ENCODE results near the gene TAPT1. TPM values are rescaled to one million over a fixed set of nuclear protein-coding genes. Genes with fewer than 3 reads are reported as not detected.

TAPT1 gene
- total and polyA plus RNA-seq, 10 donors = 10.7 to 53.7 (median 42.4) TPM

DNA sequence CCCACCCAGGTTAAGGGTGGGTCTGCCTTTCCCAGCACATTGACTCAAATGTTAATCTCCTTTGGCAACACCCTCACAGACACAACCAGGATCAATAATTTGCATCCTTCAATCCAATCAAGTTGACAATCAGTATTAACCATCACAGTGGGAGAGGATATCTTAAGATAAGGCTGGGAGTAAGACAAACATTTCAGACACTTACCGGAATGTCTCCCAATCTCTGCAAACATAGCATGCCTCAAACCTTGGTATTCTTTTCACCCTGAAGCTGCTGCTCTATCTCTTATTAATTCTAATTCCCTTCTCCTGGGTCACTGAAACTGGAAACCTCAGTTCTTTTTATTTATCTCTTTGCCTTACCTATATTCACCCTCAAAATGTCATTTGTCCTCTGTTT lies 19.0 kb upstream of the TAPT1 start:
- H3K36me3 ChIP-seq = peaks cover 0 to 61% (median 0%) of the 10 kb centered on the region in 6 donors
- H3K4me3 ChIP-seq = no peak overlapping the region
- WGBS, 5 donors = 96 to 100% (median 98%) methylated on average over 1 of the region's 1 CpG
- no peak overlapping the region for H3K27ac ChIP-seq
- H3K4me1 ChIP-seq = peaks cover 0 to 3% (median 0%) of the 10 kb centered on the region in 6 donors
- intact Hi-C loops (cut with DNase I; ENCODE audit: low total_unique reads) = no loop called here
- no peak for TF ChIP-seq CTCF (IDR thresholded peaks at IDR 0.05 in 8 of 11, conservative IDR thresholded peaks at IDR 0.05 in 3 of 11)
- H3K9me3 ChIP-seq = no peaks in the 10 kb centered on the region
- H3K27me3 ChIP-seq (replicated peaks in 1 of 7) = no peaks in the 10 kb centered on the region
- no peak for DNase-seq

DNA sequence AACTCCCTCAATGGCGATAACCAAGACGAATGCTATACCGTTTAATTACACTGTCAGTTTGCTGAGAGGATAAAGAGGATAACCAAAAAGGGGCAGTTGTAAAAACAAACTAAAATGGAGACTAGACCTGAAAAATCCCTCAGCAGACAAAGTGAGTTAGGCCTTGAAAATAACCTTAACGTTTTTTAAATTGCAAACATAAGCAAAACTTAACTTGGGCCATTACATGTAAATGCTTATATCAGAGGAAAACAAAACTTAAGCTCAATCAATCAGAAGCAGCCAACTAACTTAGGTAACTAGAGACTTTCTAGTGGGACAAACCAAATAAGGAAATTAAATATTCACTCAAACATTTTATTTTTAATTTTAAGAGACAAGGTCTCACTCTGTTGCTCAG lies 17.0 kb upstream of the TAPT1 start:
- TF ChIP-seq CTCF (IDR thresholded peaks at IDR 0.05 in 8 of 11, conservative IDR thresholded peaks at IDR 0.05 in 3 of 11) = no peak
- no peak for TF ChIP-seq POLR2A (IDR thresholded peaks at IDR 0.05)
- no peak for TF ChIP-seq POLR2AphosphoS5 (IDR thresholded peaks at IDR 0.05)
- 85 to 92% (median 87%) methylated on average over 4 of the region's 4 CpGs for WGBS, 5 donors
- no peaks in the 10 kb centered on the region for H3K27me3 ChIP-seq (replicated peaks in 1 of 7)

GRCh38 chr4:16240300-16240699 lies 14.0 kb upstream of the TAPT1 start:
- Histone ChIP-seq H3K27me3 (replicated peaks in 1 of 7) (no peaks in the 10 kb centered on the region), H3K4me3 (no peak overlapping the region), H3K36me3 (peaks cover 0 to 34% (median 0%) of the 10 kb centered on the region in 6 donors), H3K9me3 (no peaks in the 10 kb centered on the region), H3K27ac (no peak overlapping the region), H3K4me1 (peaks cover 0 to 31% (median 6%) of the 10 kb centered on the region in 6 donors)
- intact Hi-C loops (cut with DNase I; ENCODE audit: low total_unique reads) = no loop called here
- no peak for TF ChIP-seq CTCF (IDR thresholded peaks at IDR 0.05 in 8 of 11, conservative IDR thresholded peaks at IDR 0.05 in 3 of 11)
- no peak for TF ChIP-seq POLR2A (IDR thresholded peaks at IDR 0.05)
- TF ChIP-seq POLR2AphosphoS5 (IDR thresholded peaks at IDR 0.05) = no peak
- DNase-seq = no peak

More for the DNA sequence above, 17.0 kb upstream of the TAPT1 start:
- Histone ChIP-seq H3K27ac (no peak overlapping the region), H3K4me3 (no peak overlapping the region), H3K36me3 (peaks cover 0 to 61% (median 0%) of the 10 kb centered on the region in 6 donors), H3K9me3 (no peaks in the 10 kb centered on the region), H3K4me1 (peaks cover 0 to 17% (median 0%) of the 10 kb centered on the region in 6 donors)
- intact Hi-C loops (cut with DNase I; ENCODE audit: low total_unique reads) = no loop called here
- DNase-seq = no peak

DNA sequence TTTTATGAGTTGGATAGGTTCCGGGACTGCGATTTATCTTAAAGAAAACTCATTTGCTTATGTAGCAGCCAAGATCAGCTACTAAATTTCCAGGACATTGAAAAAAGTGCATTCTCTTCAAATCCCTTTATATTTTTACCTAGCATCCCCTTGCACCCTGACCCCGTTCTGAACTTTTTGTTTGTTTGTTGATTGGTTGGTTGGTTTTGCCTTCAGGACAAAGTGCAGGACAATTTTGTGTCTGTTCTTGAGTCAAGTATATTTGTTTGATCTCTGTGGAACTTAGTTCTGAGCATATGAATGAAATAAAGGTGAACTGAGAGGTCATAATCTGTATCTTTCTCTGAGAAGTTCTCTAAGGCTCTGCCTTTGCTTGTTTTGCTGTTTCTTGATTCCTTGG lies 12.8 kb upstream of the TAPT1 start:
- intact Hi-C loops (cut with DNase I; ENCODE audit: low total_unique reads) = no loop called here
- no peak for DNase-seq
- WGBS, 5 donors = 93 to 99% (median 98%) methylated on average over 3 of the region's 3 CpGs
- Histone ChIP-seq H3K4me1 (peaks cover 0 to 43% (median 6%) of the 10 kb centered on the region in 6 donors), H3K9me3 (no peaks in the 10 kb centered on the region), H3K27ac (no peak overlapping the region), H3K27me3 (replicated peaks in 1 of 7) (no peaks in the 10 kb centered on the region), H3K4me3 (no peak overlapping the region), H3K36me3 (peaks cover 0 to 28% (median 0%) of the 10 kb centered on the region in 6 donors)
- TF ChIP-seq POLR2AphosphoS5 (IDR thresholded peaks at IDR 0.05) (no peak), CTCF (IDR thresholded peaks at IDR 0.05 in 8 of 11, conservative IDR thresholded peaks at IDR 0.05 in 3 of 11) (no peak), POLR2A (IDR thresholded peaks at IDR 0.05) (no peak)
